GM18951 (cell line): Measurements from ENCODE around the gene ABCG1.

Experiments used
- POLR2A ChIP-seq: IDR thresholded peaks from 4 replicates; pipeline ENCODE4 v1.6.1; 2011; ENCODE audit warnings: mild to moderate bottlenecking; ENCODE audit not compliant: insufficient read length, insufficient read depth; ENCODE audit errors: extremely low read depth
- in situ Hi-C: fragments of 300-500 bp; cut with MboI; formaldehyde crosslinking; loops from one replicate; pipeline ENCODE4 v1.12.0; 2022; ENCODE audit warnings: low sequenced_read_pairs, mixed read lengths, inconsistent platforms; ENCODE audit not compliant: unreplicated experiment

ABCG1 gene

GRCh38 chr21:42271065-42271464, 52.1 kb downstream of the ABCG1 start:
- in situ Hi-C loops = no loop called here
- no peak for TF ChIP-seq POLR2A

GRCh38 chr21:42272109-42272962, 53.4 kb downstream of the ABCG1 start:
- in situ Hi-C loops = no loop called here

GRCh38 chr21:42272984-42273600, 54.2 kb downstream of the ABCG1 start:
- no peak for TF ChIP-seq POLR2A
- in situ Hi-C loops = no loop called here

More at GRCh38 chr21:42272109-42272962, 53.4 kb downstream of the ABCG1 start:
- no peak for TF ChIP-seq POLR2A

- in situ Hi-C loops = no loop called here
Observed at GRCh38 chr21:42276076-42276475, 57.1 kb downstream of the ABCG1 start.

GRCh38 chr21:42276526-42277154, 57.7 kb downstream of the ABCG1 start:
- TF ChIP-seq POLR2A = no peak
- in situ Hi-C loops = no loop called here

More at GRCh38 chr21:42276076-42276475, 57.1 kb downstream of the ABCG1 start:
- no peak for TF ChIP-seq POLR2A

GRCh38 chr21:42277593-42277992, 58.7 kb downstream of the ABCG1 start:
- in situ Hi-C loops = no loop called here
- no peak for TF ChIP-seq POLR2A

GRCh38 chr21:42278451-42279149, 59.7 kb downstream of the ABCG1 start:
- no peak for TF ChIP-seq POLR2A
- in situ Hi-C loops = no loop called here

GRCh38 chr21:42279341-42279871, 60.5 kb downstream of the ABCG1 start:
- in situ Hi-C loops = no loop called here
- no peak for TF ChIP-seq POLR2A

- in situ Hi-C loops = no loop called here
- TF ChIP-seq POLR2A = no peak
Observed at GRCh38 chr21:42279888-42280287, 60.9 kb downstream of the ABCG1 start.

- no peak for TF ChIP-seq POLR2A
- in situ Hi-C loops = no loop called here
Observed at GRCh38 chr21:42280356-42281180, 61.6 kb downstream of the ABCG1 start.

GRCh38 chr21:42281181-42281680, 62.3 kb downstream of the ABCG1 start:
- in situ Hi-C loops = no loop called here
- TF ChIP-seq POLR2A = no peak

GRCh38 chr21:42282021-42282420, 63.1 kb downstream of the ABCG1 start:
- in situ Hi-C loops = no loop called here
- no peak for TF ChIP-seq POLR2A

GRCh38 chr21:42282715-42283114, 63.8 kb downstream of the ABCG1 start:
- no peak for TF ChIP-seq POLR2A
- in situ Hi-C loops = no loop called here
